GM12891 (cell line): ENCODE measurements around the gene SPDYC.

Experiments
- PAX5 ChIP-seq: IDR thresholded peaks from 2 replicates; pipeline ENCODE4 v1.6.1; 2011; ENCODE audit warnings: low read length, moderate library complexity, mild to moderate bottlenecking; ENCODE audit not compliant: insufficient read depth, severe bottlenecking
- POLR2A ChIP-seq: IDR thresholded peaks from 2 replicates; pipeline ENCODE4 v1.6.1; 2011; ENCODE audit warnings: low read depth, low read length, control low read depth
- POLR2AphosphoS5 ChIP-seq: IDR thresholded peaks from 2 replicates; pipeline ENCODE4 v1.6.1; 2011; ENCODE audit warnings: low read depth, low read length, control low read depth
- SPI1 ChIP-seq: IDR thresholded peaks from 2 replicates; pipeline ENCODE4 v1.6.1; 2011; ENCODE audit warnings: low read depth, low read length, control low read depth
- TAF1 ChIP-seq: IDR thresholded peaks from 2 replicates; pipeline ENCODE4 v1.6.1; 2011; ENCODE audit warnings: low read depth, low read length, control low read depth

GRCh38 chr11:65134240-65134951 is 35.6 kb upstream of the SPDYC start, which contains the start of gene SYVN1:
- peak; percentile 89 for TF ChIP-seq POLR2A
- TF ChIP-seq POLR2AphosphoS5: peak; percentile 89
- TF ChIP-seq TAF1: no peak; the same call in 1 of the 2 replicates
- no peak for TF ChIP-seq SPI1
- no peak for TF ChIP-seq PAX5
